ENCODE data around the gene FADS3. TPM values are rescaled to one million over a fixed set of nuclear protein-coding genes. Genes with fewer than 3 reads are reported as not detected.
A peak's percentile ranks its signal among the peaks of the same experiment; 100 is the strongest.

Gene FADS3
- total and polyA plus RNA-seq, 2 of the 13 experiments (the other 11 are each of a cell fraction or from before 2014, with no cell fraction given): 13.4 to 23.2 TPM

GRCh38 chr11:61899146-61899841 is 7.9 kb upstream of the FADS3 start (continued):
- TF ChIP-seq ADNP (CRISPR knock-in tag; IDR thresholded peaks at IDR 0.05): no peak
- TF ChIP-seq, protein P1, sequence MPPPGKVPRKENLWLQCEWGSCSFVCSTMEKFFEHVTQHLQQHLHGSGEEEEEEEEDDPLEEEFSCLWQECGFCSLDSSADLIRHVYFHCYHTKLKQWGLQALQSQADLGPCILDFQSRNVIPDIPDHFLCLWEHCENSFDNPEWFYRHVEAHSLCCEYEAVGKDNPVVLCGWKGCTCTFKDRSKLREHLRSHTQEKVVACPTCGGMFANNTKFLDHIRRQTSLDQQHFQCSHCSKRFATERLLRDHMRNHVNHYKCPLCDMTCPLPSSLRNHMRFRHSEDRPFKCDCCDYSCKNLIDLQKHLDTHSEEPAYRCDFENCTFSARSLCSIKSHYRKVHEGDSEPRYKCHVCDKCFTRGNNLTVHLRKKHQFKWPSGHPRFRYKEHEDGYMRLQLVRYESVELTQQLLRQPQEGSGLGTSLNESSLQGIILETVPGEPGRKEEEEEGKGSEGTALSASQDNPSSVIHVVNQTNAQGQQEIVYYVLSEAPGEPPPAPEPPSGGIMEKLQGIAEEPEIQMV (CRISPR knock-in tag; IDR thresholded peaks at IDR 0.05; ENCODE audit: low read depth): no peak
- TF ChIP-seq HMG20A (CRISPR knock-in tag; IDR thresholded peaks at IDR 0.05; ENCODE audit: borderline replicate concordance): no peak
- no peak for TF ChIP-seq NR2F2 (IDR thresholded peaks at IDR 0.05; ENCODE audit: borderline replicate concordance, low read depth)
- TF ChIP-seq MAFK (conservative IDR thresholded peaks at IDR 0.05 in 1 of 2, IDR thresholded peaks at IDR 0.05 in 1 of 2; ENCODE audit: low read length in 2 of 2): no peak
- no peak for TF ChIP-seq SIX1 (CRISPR knock-in tag; IDR thresholded peaks at IDR 0.05; ENCODE audit: borderline replicate concordance)
- peak; percentile 58 for TF ChIP-seq THAP11 (CRISPR knock-in tag; IDR thresholded peaks at IDR 0.05)
- TF ChIP-seq ZNF432 (CRISPR knock-in tag; IDR thresholded peaks at IDR 0.05; ENCODE audit: borderline replicate concordance): no peak
- TF ChIP-seq ZBTB7A (CRISPR knock-in tag; IDR thresholded peaks at IDR 0.05): peak; percentile 38; the same call in 1 of the 2 replicates
- peak; percentile 59 for TF ChIP-seq HNRNPLL (IDR thresholded peaks at IDR 0.05; ENCODE audit: low read depth, low read length, poor library complexity, severe bottlenecking)
- TF ChIP-seq, protein P2, sequence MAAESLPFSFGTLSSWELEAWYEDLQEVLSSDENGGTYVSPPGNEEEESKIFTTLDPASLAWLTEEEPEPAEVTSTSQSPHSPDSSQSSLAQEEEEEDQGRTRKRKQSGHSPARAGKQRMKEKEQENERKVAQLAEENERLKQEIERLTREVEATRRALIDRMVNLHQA (CRISPR knock-in tag; IDR thresholded peaks at IDR 0.05): no peak
- TF ChIP-seq GATAD1 (CRISPR knock-in tag; IDR thresholded peaks at IDR 0.05): 0 out of 2 replicates have a peak, but pooled peaks have one; percentile 47
- TF ChIP-seq, protein P3, sequence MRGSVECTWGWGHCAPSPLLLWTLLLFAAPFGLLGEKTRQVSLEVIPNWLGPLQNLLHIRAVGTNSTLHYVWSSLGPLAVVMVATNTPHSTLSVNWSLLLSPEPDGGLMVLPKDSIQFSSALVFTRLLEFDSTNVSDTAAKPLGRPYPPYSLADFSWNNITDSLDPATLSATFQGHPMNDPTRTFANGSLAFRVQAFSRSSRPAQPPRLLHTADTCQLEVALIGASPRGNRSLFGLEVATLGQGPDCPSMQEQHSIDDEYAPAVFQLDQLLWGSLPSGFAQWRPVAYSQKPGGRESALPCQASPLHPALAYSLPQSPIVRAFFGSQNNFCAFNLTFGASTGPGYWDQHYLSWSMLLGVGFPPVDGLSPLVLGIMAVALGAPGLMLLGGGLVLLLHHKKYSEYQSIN (CRISPR knock-in tag; IDR thresholded peaks at IDR 0.05; ENCODE audit: borderline replicate concordance): no peak
- TF ChIP-seq KLF11 (CRISPR knock-in tag; IDR thresholded peaks at IDR 0.05): no peak
- no peak for TF ChIP-seq ZBTB21 (CRISPR knock-in tag; IDR thresholded peaks at IDR 0.05)
- TF ChIP-seq ZEB1 (IDR thresholded peaks at IDR 0.05; ENCODE audit: insufficient replicate concordance, low read depth): no peak
- TF ChIP-seq SRSF4 (IDR thresholded peaks at IDR 0.05; ENCODE audit: low read depth, low read length, poor library complexity, severe bottlenecking): no peak
- TF ChIP-seq ZFY (CRISPR knock-in tag; IDR thresholded peaks at IDR 0.05): peak; percentile 66; the same call in 1 of the 2 replicates
- TF ChIP-seq SRY (CRISPR knock-in tag; IDR thresholded peaks at IDR 0.05): no peak
- peak; percentile 50; the same call in 1 of the 2 replicates for TF ChIP-seq SPEN (CRISPR knock-in tag; IDR thresholded peaks at IDR 0.05; ENCODE audit: low read depth)
- TF ChIP-seq UBTF (CRISPR knock-in tag; IDR thresholded peaks at IDR 0.05): peak; percentile 54; the same call in 1 of the 2 replicates
- no peak; the same call in 1 of the 2 replicates for TF ChIP-seq NFKBIZ (CRISPR knock-in tag; IDR thresholded peaks at IDR 0.05)
- no peak for TF ChIP-seq TRIM22 (IDR thresholded peaks at IDR 0.05)
- no peak for TF ChIP-seq KLF6 (CRISPR knock-in tag; IDR thresholded peaks at IDR 0.05)
